GM13976 (cell line): ENCODE results near the gene SPAG16.
"Not testable (repeated sequence)": the region's sequence is repeated elsewhere in the genome, so short reads cannot be mapped to it uniquely, and the experiment has no call there.

Experiments
- DNase-seq: peaks from one replicate; pipeline ENCODE4 v3.0.0; 2012; ENCODE audit warnings: low spot score
- in situ Hi-C: fragments of 300-500 bp; cut with MboI; formaldehyde crosslinking; loops from one replicate; pipeline ENCODE4 v1.12.0; 2022; ENCODE audit warnings: low sequenced_read_pairs, mixed read lengths, inconsistent platforms; ENCODE audit not compliant: unreplicated experiment
- TF ChIP-seq, protein P1 (sequence below): IDR thresholded peaks from 2 replicates; pipeline ENCODE4 v1.5.1; 2012; ENCODE audit warnings: borderline replicate concordance, mild to moderate bottlenecking; ENCODE audit not compliant: insufficient read depth; ENCODE audit errors: extremely low read depth, missing control alignments, control extremely low read depth

The SPAG16 gene

DNA sequence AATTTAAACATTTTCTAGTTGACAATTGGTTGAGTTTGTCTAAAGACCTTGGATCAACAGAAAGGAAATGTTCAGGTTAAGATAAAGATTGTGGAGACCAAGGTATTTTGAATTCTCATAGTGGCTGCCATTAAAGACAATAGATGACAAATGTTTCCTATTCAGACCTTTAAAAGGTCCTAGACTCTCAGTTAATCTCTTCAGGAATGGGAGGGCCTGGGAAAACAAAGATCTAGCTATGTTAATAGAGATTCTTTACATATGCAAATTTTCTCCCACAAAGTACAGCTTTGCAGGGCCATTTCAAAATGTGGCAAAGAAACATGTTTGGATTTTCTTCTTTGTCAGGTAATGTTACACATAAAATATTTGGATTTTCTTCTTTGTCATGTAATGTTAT is 403.9 kb downstream of the SPAG16 start:
- in situ Hi-C loops = no loop called here
- no peak for DNase-seq
- TF ChIP-seq, protein P1, sequence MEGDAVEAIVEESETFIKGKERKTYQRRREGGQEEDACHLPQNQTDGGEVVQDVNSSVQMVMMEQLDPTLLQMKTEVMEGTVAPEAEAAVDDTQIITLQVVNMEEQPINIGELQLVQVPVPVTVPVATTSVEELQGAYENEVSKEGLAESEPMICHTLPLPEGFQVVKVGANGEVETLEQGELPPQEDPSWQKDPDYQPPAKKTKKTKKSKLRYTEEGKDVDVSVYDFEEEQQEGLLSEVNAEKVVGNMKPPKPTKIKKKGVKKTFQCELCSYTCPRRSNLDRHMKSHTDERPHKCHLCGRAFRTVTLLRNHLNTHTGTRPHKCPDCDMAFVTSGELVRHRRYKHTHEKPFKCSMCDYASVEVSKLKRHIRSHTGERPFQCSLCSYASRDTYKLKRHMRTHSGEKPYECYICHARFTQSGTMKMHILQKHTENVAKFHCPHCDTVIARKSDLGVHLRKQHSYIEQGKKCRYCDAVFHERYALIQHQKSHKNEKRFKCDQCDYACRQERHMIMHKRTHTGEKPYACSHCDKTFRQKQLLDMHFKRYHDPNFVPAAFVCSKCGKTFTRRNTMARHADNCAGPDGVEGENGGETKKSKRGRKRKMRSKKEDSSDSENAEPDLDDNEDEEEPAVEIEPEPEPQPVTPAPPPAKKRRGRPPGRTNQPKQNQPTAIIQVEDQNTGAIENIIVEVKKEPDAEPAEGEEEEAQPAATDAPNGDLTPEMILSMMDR = no peak

DNA sequence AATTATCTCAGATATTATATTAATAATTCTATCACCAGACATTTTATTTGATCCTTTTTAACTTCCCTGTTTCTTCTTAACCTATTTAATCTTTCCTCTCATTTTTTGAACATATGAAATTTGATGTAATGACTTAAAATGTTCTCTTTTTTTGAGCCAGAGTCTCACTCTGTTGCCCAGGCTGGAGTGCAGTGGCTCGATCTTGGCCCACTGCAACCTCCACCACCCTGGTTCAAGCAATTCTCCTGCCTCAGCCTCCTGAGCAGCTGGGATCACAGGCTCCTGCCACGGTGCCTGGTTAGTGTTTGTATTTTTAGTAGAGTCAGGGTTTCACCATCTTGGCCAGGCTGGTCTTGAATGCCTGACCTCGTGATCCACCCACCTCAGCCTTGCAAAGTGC is 404.6 kb downstream of the SPAG16 start:
- in situ Hi-C loops, DNase-seq: not testable (repeated sequence)

DNA sequence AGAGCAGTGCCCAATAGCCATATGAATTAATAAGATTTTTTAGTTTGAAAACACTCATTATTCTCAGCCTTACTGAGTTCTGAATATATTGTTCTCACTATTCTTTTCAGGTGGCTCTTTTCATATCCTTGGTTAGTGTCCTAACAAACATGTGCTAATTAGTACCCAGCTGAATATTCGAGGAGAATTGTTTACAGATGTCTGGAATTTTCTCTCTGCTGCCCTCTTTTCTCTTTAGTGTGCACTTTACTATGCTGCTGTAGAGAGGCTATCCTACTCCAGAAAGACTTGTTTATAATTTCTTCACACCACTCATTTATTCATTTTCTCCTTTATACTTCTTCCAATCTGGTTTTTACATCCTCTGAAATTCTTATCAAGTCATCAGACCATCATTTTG is 405.3 kb downstream of the SPAG16 start:
- TF ChIP-seq, protein P1 = no peak
- no peak for DNase-seq
- in situ Hi-C loops = no loop called here

GRCh38 chr2:213691351-213691750 is 407.1 kb downstream of the SPAG16 start:
- TF ChIP-seq, protein P1 = no peak
- in situ Hi-C loops = no loop called here

DNA sequence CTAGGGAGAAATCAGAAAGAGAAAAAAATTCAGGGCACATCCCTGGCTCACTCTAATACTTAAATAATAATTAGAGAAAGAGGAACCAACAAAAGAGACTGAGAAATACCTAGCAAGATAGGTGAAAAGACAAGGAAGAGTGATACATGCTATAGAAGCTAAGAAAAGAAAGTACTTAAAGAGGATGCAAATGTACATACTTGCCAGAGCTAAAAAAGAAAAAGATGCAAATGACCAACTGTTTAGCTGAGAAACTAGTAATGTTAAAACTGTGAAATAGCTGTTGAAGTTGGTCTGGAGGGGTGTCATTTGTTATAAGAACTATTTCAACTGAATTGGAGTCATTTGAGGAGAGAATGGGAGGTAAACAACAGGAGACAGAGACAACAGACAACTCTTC is 412.2 kb downstream of the SPAG16 start:
- TF ChIP-seq, protein P1 = no peak
- in situ Hi-C loops = no loop called here
- no peak for DNase-seq

More at GRCh38 chr2:213691351-213691750, 407.1 kb downstream of the SPAG16 start:
- no peak for DNase-seq

GRCh38 chr2:213701365-213701764 is 417.1 kb downstream of the SPAG16 start:
- in situ Hi-C loops = not testable (repeated sequence)

GRCh38 chr2:213703406-213704098 is 419.3 kb downstream of the SPAG16 start:
- TF ChIP-seq, protein P1 = no peak
- no peak for DNase-seq
- in situ Hi-C loops = no loop called here

More at GRCh38 chr2:213701365-213701764, 417.1 kb downstream of the SPAG16 start:
- DNase-seq = not testable (repeated sequence)

DNA sequence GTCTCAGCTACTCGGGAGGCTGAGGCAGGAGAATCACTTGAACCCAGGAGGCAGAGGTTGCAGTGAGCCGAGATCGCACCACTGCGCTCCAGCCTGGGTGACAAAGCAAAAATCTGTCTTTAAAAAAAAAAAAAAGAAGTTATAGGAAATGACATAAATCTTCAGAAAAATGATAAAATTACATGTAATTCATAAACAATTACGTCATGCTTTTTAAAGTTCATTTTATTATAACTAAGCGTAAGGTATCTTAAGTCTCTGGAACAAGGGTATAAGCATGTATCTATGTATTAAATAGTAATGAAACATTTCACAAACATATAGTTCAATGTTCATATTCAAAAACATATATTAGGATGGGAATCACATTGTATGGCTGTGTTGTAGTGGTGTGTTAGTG is 425.9 kb downstream of the SPAG16 start:
- in situ Hi-C loops = no loop called here
- TF ChIP-seq, protein P1 = no peak
- no peak for DNase-seq

DNA sequence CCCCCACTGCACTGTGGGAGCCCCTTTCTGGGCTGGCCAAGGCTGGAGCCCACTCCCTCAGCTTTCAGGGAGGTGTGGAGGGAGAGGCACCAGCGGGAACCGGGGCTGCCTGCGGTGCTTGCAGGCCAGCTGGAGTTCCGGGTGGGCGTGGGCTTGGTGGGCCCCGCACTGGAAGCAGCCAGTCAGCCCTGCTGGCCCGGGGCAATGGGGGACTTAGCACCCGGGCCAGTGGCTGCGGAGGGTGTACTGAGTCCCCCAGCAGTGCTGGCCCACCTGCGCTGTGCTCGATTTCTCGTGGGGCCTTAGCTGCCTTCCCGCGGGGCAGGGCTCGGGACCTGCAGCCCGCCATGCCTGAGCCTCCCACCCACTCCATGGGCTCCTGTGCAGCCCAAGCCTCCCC is 434.1 kb downstream of the SPAG16 start:
- in situ Hi-C loops, DNase-seq: not testable (repeated sequence)
